Liver (tissue), 3 donors: ENCODE results near the gene EDC4.

ENCODE experiments used
- CTCF ChIP-seq: fragments of 150-350 bp; IDR thresholded peaks from 2 replicates; pipeline ENCODE4 v1.5.1; 2017; ENCODE audit warnings: improper control_type of control experiment, low read depth, low read length; ENCODE audit not compliant: missing input control
- EGR1 ChIP-seq, 2 donors: IDR thresholded peaks; 2 replicates each; pipeline ENCODE4 v1.6.1; 2016 to 2018; ENCODE audit warnings: antibody characterized with exemption in 2 of 2, low read depth in 2 of 2
- RXRA ChIP-seq, 2 donors: IDR thresholded peaks; 2 replicates each; pipeline ENCODE4 v1.6.1; 2017 to 2018; ENCODE audit warnings: antibody characterized with exemption in 2 of 2, mild to moderate bottlenecking in 1 of 2
- SP1 ChIP-seq: IDR thresholded peaks from 2 replicates; pipeline ENCODE4 v1.6.1; 2018; ENCODE audit warnings: antibody characterized with exemption, mild to moderate bottlenecking
- donor health status: healthy.
- donor health status: healthy.

GRCh38 chr16:67881621-67882161 is 8.8 kb downstream of the EDC4 start:
- no peak for TF ChIP-seq EGR1 (IDR thresholded peaks at IDR 0.05; ENCODE audit: low read depth in 2 of 2)
- TF ChIP-seq RXRA (IDR thresholded peaks at IDR 0.05) = no peak
- TF ChIP-seq CTCF = no peak
- no peak for TF ChIP-seq SP1
